Endothelial cell of umbilical vein (primary cell): Measurements from ENCODE around the gene SERPINB10.

Experiments used
- CTCF ChIP-seq, 2 donors: IDR thresholded peaks; 1 replicate in 1 of 2; 2 replicates in 1 of 2; pipeline ENCODE4 v1.5.1; 2011; ENCODE audit warnings: low read length in 2 of 2, mild to moderate bottlenecking in 2 of 2, moderate library complexity in 2 of 2, control low read depth in 1 of 2, inconsistent platforms in 1 of 2, low read depth in 1 of 2; ENCODE audit not compliant: insufficient read depth in 1 of 2; ENCODE audit errors: extremely low read depth in 1 of 2
- EZH2 ChIP-seq: IDR thresholded peaks from 2 replicates; pipeline ENCODE4 v1.6.1; 2012; ENCODE audit warnings: borderline replicate concordance, low read depth, mild to moderate bottlenecking, moderate library complexity, low read length, inconsistent platforms; ENCODE audit not compliant: severe bottlenecking
- FOS ChIP-seq: IDR thresholded peaks from 2 replicates; pipeline ENCODE4 v1.6.1; 2011; ENCODE audit warnings: mild to moderate bottlenecking, low read length, moderate library complexity, borderline replicate concordance; ENCODE audit not compliant: insufficient read depth
- GATA2 ChIP-seq: IDR thresholded peaks from 2 replicates; pipeline ENCODE4 v1.7.0; 2011; ENCODE audit warnings: low read depth, mild to moderate bottlenecking, moderate library complexity, mixed read lengths, low read length; ENCODE audit not compliant: insufficient read length, insufficient read depth
- JUN ChIP-seq: IDR thresholded peaks from 2 replicates; pipeline ENCODE4 v1.6.1; 2011; ENCODE audit warnings: borderline replicate concordance, low read depth; ENCODE audit not compliant: insufficient read length, insufficient read depth
- MAX ChIP-seq: IDR thresholded peaks from 2 replicates; pipeline ENCODE4 v1.6.1; 2011; ENCODE audit not compliant: insufficient read depth, insufficient read length
- MYC ChIP-seq: IDR thresholded peaks from one replicate; pipeline ENCODE4 v1.6.1; 2011; ENCODE audit warnings: mild to moderate bottlenecking, low read depth, low read length
- POLR2A ChIP-seq: IDR thresholded peaks from 2 replicates; pipeline ENCODE4 v1.6.1; 2012; ENCODE audit warnings: low read depth, mild to moderate bottlenecking, control low read depth, low read length
- POLR2AphosphoS5 ChIP-seq: IDR thresholded peaks from 2 replicates; pipeline ENCODE4 v1.6.1; 2012; ENCODE audit warnings: low read depth, mild to moderate bottlenecking, control low read depth, low read length, moderate library complexity; ENCODE audit not compliant: insufficient read depth

- TF ChIP-seq GATA2 (no peak), CTCF (IDR thresholded peaks at IDR 0.05; ENCODE audit: extremely low read depth in 1 of 2, insufficient read depth in 1 of 2, low read depth in 1 of 2, low read length in 2 of 2) (no peak), POLR2A (no peak), MAX (no peak), EZH2 (no peak), POLR2AphosphoS5 (no peak), JUN (no peak), FOS (no peak), MYC (no peak)
Observed at GRCh38 chr18:63904694-63905093, 3.1 kb upstream of the SERPINB10 start.
